CD4-positive, alpha-beta T cell treated with Interleukin-10 for 1 hour (primary cell): ENCODE data around the gene PXN.
"Not testable (repeated sequence)": the region's sequence is repeated elsewhere in the genome, so short reads cannot be mapped to it uniquely, and the experiment has no call there.

Experiments used
- DNase-seq: peaks from one replicate; pipeline ENCODE4 v3.0.0-alpha.2; 2020

The PXN gene

GRCh38 chr12:120261951-120262851 lies 3.3 kb downstream of the PXN start:
- peak; percentile 37 for DNase-seq

- no peak for DNase-seq
Observed at GRCh38 chr12:120260607-120261006, 4.9 kb downstream of the PXN start.

GRCh38 chr12:120259418-120260202 lies 5.9 kb downstream of the PXN start:
- DNase-seq, result no peak

- DNase-seq, result no peak
Observed at GRCh38 chr12:120258323-120258896, 7.1 kb downstream of the PXN start.

- DNase-seq, result no peak
Observed at GRCh38 chr12:120257041-120257821, 8.3 kb downstream of the PXN start.

- no peak for DNase-seq
Observed at GRCh38 chr12:120254809-120255208, 10.7 kb downstream of the PXN start.

GRCh38 chr12:120253313-120253712 lies 12.2 kb downstream of the PXN start:
- DNase-seq, result peak; percentile 74

- peak; percentile 90 for DNase-seq
Observed at GRCh38 chr12:120252071-120252906, 13.2 kb downstream of the PXN start.

- not testable (repeated sequence) for DNase-seq
Observed at GRCh38 chr12:120251364-120252070, 14.0 kb downstream of the PXN start.

GRCh38 chr12:120249875-120250795 lies 15.4 kb downstream of the PXN start:
- peak; percentile 65 for DNase-seq

- no peak for DNase-seq
Observed at GRCh38 chr12:120249266-120249874, 16.2 kb downstream of the PXN start.

- DNase-seq, result no peak
Observed at GRCh38 chr12:120247621-120248030, 17.9 kb downstream of the PXN start.

GRCh38 chr12:120247183-120247582 lies 18.3 kb downstream of the PXN start:
- no peak for DNase-seq

GRCh38 chr12:120246705-120247104 lies 18.8 kb downstream of the PXN start:
- not testable (repeated sequence) for DNase-seq

GRCh38 chr12:120242971-120243699 lies 22.4 kb downstream of the PXN start:
- no peak for DNase-seq

GRCh38 chr12:120242275-120242799 lies 23.2 kb downstream of the PXN start:
- no peak for DNase-seq

GRCh38 chr12:120241561-120242274 lies 23.8 kb downstream of the PXN start:
- no peak for DNase-seq

GRCh38 chr12:120240495-120240833 lies 25.1 kb downstream of the PXN start:
- DNase-seq, result no peak
